ENCODE measurements around the gene IPO13.

The IPO13 gene

GRCh38 chr1:44002606-44003157 lies 55.9 kb downstream of the IPO13 start:
- no peak for DNase-seq (ENCODE audit: low read depth in 1 of 2, low spot score in 1 of 2)

DNA sequence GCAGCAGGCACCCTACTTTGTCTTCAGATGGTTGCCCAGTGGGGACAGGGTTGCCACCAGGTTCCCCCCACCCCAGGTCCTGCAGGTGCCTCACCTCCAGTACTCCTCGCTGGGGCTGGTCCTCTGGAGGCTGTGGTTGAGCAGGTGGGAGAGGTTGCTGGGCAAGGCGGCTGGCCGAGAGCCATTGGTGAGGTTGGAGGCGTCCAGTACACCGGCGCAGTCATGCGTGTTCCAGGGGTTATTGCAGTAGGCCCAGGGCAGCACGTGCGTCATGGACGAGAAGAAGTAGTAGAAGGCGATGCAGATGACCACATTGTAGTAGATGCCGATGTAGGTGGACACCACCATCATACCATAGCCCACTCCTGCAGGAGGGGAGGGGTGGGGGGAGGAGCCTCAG lies 61.5 kb downstream of the IPO13 start:
- no peak for DNase-seq (ENCODE audit: low read depth in 1 of 2, low spot score in 1 of 2)

DNA sequence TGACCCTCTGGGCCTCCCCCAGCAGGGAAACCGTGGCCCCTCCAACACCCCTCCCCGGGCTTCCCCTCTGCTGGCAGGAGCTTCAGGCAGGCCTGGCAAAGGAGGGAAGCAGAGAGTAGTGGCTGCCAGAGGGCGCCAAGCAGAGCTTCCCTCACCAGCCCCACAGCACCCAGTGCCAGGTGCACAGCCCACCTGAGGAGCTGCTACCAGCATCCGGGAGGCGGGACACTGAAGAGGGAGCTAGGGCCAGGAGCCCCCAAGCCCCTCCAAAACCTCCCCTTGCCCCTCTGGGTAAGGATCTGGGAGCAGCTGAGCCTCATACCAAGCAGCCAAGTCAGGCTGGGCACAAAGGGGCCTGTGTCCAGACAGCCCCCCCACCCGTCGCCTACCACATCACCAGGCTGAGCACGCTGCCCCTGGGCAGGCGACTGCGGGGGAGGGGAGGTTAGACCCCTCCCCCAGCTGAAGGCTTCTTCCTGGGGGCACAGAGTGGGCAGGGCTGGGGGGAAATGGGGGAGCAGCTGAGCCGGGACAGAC lies 64.3 kb downstream of the IPO13 start:
- no peak for DNase-seq (ENCODE audit: low read depth in 1 of 2, low spot score in 1 of 2)

DNA sequence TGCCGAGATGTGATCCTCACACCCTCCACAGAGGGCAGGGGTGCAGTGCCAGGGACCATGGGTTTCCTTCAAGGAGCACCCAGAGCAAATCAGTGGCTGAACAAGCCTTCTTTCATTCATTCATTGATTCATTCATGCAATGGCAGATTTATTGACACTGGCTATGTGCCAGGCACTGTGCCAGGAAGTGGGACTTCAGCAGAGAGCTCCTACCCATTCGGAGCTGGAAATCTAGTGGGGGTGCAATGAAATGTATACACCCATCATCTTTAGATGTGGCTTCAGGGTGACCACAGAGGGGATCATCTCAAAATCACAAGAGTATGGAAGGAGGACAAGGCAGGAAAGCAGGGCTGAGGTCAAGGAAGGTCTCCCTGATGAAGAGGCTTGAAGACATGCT lies 65.7 kb downstream of the IPO13 start:
- DNase-seq (ENCODE audit: low read depth in 1 of 2, low spot score in 1 of 2) = no peak

DNA sequence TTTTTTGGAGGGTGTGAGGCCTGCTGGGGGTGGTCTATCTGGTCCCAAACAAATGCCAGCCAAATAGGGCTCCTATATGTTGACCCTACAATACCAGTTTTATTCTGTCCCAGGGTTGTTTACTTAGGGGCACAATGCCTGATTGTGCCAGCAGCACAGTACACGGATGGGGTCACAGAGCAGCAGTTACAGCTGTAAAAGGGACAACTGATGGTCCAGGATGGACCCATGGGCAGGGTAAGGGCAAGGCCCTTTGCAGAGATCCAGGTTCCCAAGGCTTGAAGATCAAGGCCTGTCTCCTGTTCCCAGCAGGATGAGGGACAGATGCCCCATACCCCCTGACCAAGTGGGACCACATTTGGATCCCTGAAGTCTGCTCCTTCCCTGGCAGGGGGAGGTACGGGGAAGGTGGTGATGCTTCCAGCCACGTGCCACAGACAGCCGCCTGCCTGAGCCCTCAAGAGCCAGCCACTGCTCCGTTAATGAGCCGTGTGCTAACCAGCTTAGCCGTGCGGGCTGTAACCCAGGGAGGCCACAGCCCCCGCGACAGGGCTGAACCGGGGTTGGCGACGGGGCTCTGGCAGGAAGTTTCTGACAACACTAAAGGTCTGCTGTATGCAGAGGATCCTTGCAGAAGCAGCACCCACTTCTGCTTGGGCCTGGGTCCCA lies 66.3 kb downstream of the IPO13 start:
- DNase-seq (ENCODE audit: low read depth in 1 of 2, low spot score in 1 of 2) = no peak

- no peak for DNase-seq (ENCODE audit: low read depth in 1 of 2, low spot score in 1 of 2)
Observed at GRCh38 chr1:44013949-44014348, 67.2 kb downstream of the IPO13 start.

GRCh38 chr1:44014365-44015104 lies 67.8 kb downstream of the IPO13 start:
- no peak for DNase-seq (ENCODE audit: low read depth in 1 of 2, low spot score in 1 of 2)

GRCh38 chr1:44015206-44015605 lies 68.5 kb downstream of the IPO13 start:
- DNase-seq (ENCODE audit: low read depth in 1 of 2, low spot score in 1 of 2) = no peak

DNA sequence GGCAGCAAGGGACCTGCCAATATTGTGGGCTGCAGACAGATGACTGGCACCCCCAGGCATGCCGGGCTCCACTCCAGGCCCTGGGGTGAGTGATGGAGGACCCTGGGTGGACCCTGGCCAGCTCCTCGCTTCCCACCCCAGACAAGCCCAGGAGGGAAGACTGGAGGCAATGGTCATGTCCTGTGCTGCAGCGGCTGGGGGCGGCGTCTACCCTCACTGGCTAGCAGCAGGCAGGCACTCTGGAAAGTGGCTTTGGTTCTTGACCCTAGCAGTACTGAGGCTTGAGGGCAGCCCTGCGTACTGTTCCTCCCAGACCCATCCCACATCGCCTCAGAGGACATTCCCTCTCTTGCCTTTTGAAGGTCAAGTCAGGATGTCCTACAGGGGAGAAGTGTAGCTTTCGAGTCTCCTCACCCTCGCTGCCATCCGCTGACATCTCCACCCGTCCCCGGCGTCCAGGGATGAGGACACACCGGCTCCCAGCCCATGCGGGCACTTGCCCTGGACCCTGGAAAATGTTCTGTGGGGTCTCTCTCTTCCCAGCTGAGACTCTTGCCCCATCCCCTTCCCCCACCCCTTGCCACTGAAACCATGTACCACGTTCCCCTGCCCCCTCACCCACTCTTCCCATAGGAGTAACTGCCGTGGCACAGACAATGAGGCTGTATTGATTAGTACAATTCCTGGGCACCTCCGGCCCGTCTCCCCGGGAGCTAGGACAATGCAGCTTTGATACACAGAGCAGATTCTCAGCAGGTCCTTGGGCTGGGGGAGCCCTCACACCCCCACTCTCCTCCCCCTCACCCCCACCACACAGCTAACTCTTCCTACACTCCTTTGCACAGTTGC lies 69.5 kb downstream of the IPO13 start:
- DNase-seq (ENCODE audit: low read depth in 1 of 2, low spot score in 1 of 2) = no peak

DNA sequence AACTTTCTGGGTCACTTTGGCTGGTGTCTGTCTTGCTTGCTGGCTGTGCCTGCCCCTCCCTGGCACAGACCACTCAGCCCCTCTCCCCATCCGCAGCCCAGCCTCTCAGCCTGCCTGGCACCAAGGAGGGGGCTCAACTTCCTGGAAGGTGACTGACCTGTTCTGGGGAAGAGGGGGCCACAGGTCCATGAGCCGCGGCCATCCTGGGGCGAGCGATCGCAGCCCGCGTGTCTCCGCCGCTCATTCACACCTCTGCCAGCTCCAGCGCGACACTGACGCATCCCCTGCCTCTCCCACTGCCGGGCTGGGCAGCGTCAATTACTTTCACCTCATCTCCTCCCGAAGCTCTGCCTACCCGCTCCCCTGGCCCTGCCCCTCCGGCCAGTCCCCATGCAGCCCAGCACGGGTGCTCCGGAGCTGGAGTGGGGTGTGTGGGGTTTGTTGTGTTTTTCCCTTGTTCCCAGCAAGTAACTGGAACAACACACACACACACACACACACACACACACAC lies 70.2 kb downstream of the IPO13 start:
- no peak for DNase-seq (ENCODE audit: low read depth in 1 of 2, low spot score in 1 of 2)

All from activated T-helper 1 cell treated with anti-CD3 and anti-CD28 coated beads, Interleukin-2, amount 50 U/mL, for 16 hours (primary cell).